SH-SY5Y (cell line): Measurements from ENCODE around the gene DNAAF5.

Source experiments
- GATA2 ChIP-seq: IDR thresholded peaks from 2 replicates; pipeline ENCODE4 v1.6.1; 2011; ENCODE audit warnings: mild to moderate bottlenecking, low read depth, low read length
- GATA3 ChIP-seq: IDR thresholded peaks from 2 replicates; pipeline ENCODE4 v1.6.1; 2011; ENCODE audit warnings: low read depth, mild to moderate bottlenecking, low read length, moderate library complexity

GRCh38 chr7:767941-768731, 41.6 kb downstream of the DNAAF5 start:
- no peak for TF ChIP-seq GATA2
- no peak for TF ChIP-seq GATA3
